Stimulated activated naive CD8-positive, alpha-beta T cell treated with anti-CD3 and anti-CD28 coated beads, Interleukin-15, amount 100 ng/mL, for 72 hours (primary cell): ENCODE data around the gene MST1R.

ENCODE experiments used
- ATAC-seq: fragments of 150-1000 bp; cut with Tn5 transposase; 2 replicates; pipeline ENCODE4 v1.10.0; 2021; ENCODE audit warnings: mild to moderate bottlenecking, moderate library complexity
- DNase-seq, 2 donors: peaks; one replicate each; pipeline ENCODE4 v3.0.0; 2021 to 2022
- H3K27ac Mint-ChIP-seq, 2 donors: one replicate each; pipeline ENCODE4 v1.8.0; 2022; ENCODE audit warnings: mild to moderate bottlenecking in 2 of 2, mixed read lengths in 2 of 2, moderate library complexity in 2 of 2
- H3K27me3 Mint-ChIP-seq: one replicate; pipeline ENCODE4 v1.8.0; 2022; ENCODE audit warnings: mixed read lengths
- H3K4me1 Mint-ChIP-seq: one replicate; pipeline ENCODE4 v1.8.0; 2022; ENCODE audit warnings: mild to moderate bottlenecking, mixed read lengths
- H3K4me3 Mint-ChIP-seq, 2 donors: one replicate each; pipeline ENCODE4 v1.8.0; 2022; ENCODE audit warnings: mild to moderate bottlenecking in 2 of 2, mixed read lengths in 2 of 2, moderate library complexity in 1 of 2
- H3K9me3 Mint-ChIP-seq, 2 donors: one replicate each; pipeline ENCODE4 v1.8.0; 2022; ENCODE audit warnings: mixed read lengths in 2 of 2

The MST1R gene

DNA sequence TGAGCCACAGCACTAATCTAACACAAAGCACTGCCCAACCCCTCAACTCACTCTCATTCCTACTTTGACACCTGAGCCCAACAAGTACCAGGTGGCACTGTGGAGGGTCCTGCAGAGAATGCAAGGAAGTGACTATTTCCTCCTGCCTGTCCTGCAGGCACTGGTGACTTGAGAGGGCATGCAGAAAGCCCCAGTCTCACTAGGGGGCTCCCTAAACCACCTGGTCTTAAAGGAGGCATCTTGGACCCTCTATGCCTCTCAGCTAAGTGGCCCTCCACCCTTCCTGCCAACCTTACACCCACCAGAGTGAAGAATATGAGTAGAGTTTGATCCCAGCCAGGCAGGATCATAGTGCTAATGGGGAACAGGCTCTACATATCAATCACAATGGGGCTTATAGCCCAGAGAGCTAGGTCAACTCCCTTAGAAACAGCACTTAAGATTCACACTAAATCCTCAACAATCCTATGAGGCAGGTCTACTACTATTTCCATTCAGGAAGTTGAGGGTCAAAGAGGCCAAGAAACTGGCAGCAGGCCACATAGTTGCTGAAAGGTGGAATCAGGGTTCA is 62.5 kb downstream of the MST1R start:
- no peak overlapping the region for H3K4me3 Mint-ChIP-seq
- no peak overlapping the region for H3K27ac Mint-ChIP-seq
- ATAC-seq (peak; percentile 56), DNase-seq (peak in 1 of 2 donors; percentile 28)
- no peaks in the 10 kb centered on the region for H3K27me3 Mint-ChIP-seq
- peaks cover 5% of the 10 kb centered on the region for H3K4me1 Mint-ChIP-seq
- no peaks in the 10 kb centered on the region for H3K9me3 Mint-ChIP-seq

DNA sequence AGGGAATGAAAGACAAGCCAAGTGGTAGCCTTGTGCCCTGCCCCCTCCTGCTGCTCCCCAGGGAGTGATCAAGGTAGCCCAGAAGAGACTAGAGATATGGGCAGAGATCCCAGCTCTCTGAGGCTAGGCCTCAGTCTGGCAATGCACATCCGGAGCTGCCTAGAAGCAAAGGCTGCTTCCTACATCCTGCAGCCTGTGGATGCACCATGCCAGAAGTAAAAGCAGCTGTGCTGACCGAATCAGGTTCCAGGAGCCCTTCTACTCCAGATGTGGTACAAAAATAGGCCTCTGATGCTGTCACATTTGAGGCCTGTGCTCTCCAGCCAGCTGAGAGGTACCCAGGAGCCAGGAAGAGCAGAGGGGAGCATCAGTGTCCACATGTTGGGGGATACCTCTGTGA is 63.3 kb downstream of the MST1R start:
- H3K4me1 Mint-ChIP-seq, result peaks cover 5% of the 10 kb centered on the region
- H3K9me3 Mint-ChIP-seq, result no peaks in the 10 kb centered on the region
- no peak overlapping the region for H3K27ac Mint-ChIP-seq
- ATAC-seq (no peak), DNase-seq (no peak)
- H3K4me3 Mint-ChIP-seq, result no peak overlapping the region
- H3K27me3 Mint-ChIP-seq, result no peaks in the 10 kb centered on the region

DNA sequence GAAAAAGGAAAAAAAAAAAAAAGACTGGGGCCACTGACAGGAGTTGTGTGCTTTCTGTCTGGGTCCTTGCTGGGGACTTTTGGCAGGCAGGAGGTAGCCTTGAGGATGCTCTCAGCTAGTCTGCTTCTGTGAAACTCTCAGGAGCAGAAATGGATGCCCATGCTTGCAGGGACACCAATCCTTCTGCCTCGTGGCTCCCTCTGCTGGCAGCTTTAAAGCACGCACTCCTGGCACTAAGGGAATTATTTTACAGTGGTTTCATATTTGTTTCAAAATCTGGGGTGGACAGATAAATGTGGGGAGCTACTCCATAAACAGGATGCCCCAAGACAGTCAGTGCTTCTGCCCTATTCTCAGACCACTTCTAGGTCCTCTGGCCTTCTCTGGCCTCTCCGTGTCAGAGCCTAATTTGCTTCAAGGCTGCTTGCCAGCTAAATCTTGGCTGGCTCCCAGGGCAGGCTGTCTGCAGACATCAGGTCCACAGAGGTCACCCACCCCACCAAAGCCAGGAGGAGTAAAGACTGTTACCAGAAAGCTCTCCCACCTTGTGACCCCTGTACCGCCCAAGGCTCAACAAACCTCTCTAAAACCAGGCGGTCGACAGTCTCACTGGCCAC is 64.4 kb downstream of the MST1R start:
- peak; percentile 87 for ATAC-seq
- H3K9me3 Mint-ChIP-seq, result no peaks in the 10 kb centered on the region
- DNase-seq, result peak; percentile 69 to 75
- no peaks in the 10 kb centered on the region for H3K27me3 Mint-ChIP-seq
- no peak overlapping the region for H3K4me3 Mint-ChIP-seq
- peak overlapping the region in 1 of 2 donors; percentile 27 for H3K27ac Mint-ChIP-seq
- peaks cover 5% of the 10 kb centered on the region for H3K4me1 Mint-ChIP-seq
